Upper lobe of left lung (tissue), 4 donors: Measurements from ENCODE around the gene USP4.

Experiments used
- CTCF ChIP-seq, 6 experiments: fragments of 450-650 bp in 4 of 6; fragments of 200-600 bp in 2 of 6; sonication (generic) in 2 of 6; IDR thresholded peaks; one replicate each; pipeline ENCODE4 v1.5.1; 2016 to 2019; ENCODE audit warnings: antibody characterized with exemption in 6 of 6
- POLR2A ChIP-seq, 4 donors: fragments of 450-650 bp; IDR thresholded peaks; one replicate each; pipeline ENCODE4 v1.5.1; 2016 to 2017; ENCODE audit warnings: antibody characterized with exemption in 4 of 4, mild to moderate bottlenecking in 2 of 4
- POLR2AphosphoS5 ChIP-seq, 2 donors: sonication (generic); formaldehyde crosslinking; IDR thresholded peaks; one replicate each; pipeline ENCODE4 v1.5.1; 2017; ENCODE audit warnings: antibody characterized with exemption in 2 of 2

- TF ChIP-seq CTCF (IDR thresholded peaks at IDR 0.05) (no peak), POLR2AphosphoS5 (IDR thresholded peaks at IDR 0.05) (no peak), POLR2A (IDR thresholded peaks at IDR 0.05) (no peak)
Measured at GRCh38 chr3:49386056-49386756, 46.4 kb upstream of the USP4 start.
